Gastrocnemius medialis (tissue), 4 donors: ENCODE data around the gene MEGF8. TPM values are rescaled to one million over a fixed set of nuclear protein-coding genes. Genes with fewer than 3 reads are reported as not detected.

Source experiments
- ATAC-seq, 2 donors: fragments of 150-250 bp; one replicate each; pipeline ENCODE4 v1.9.1; 2016
- DNase-seq, 2 donors: peaks; one replicate each; pipeline ENCODE4 v3.0.0-alpha.2; 2019
- H3K27ac ChIP-seq, 4 donors: fragments of 200-600 bp; sonication (generic); 1 replicate in 1 of 4; 2 replicates in 3 of 4; pipeline ENCODE4 v1.5.1; 2016 to 2018; ENCODE audit warnings: mild to moderate bottlenecking in 2 of 4, moderate library complexity in 1 of 4
- H3K27me3 ChIP-seq, 3 donors: fragments of 200-600 bp; sonication (generic) in 2 of 3; 1 replicate in 1 of 3; 2 replicates in 2 of 3; pipeline versions ENCODE4 v1.5.1 to v1.6.0; 2016 to 2019; ENCODE audit warnings: mild to moderate bottlenecking in 1 of 3, moderate library complexity in 1 of 3
- H3K36me3 ChIP-seq, 2 donors: fragments of 200-600 bp; sonication (generic) in 1 of 2; one replicate each; pipeline ENCODE4 v1.5.1; 2017 to 2018
- H3K4me1 ChIP-seq, 2 donors: fragments of 200-600 bp; sonication (generic) in 1 of 2; one replicate each; pipeline ENCODE4 v1.5.1; 2016 to 2017; ENCODE audit warnings: mild to moderate bottlenecking in 2 of 2
- H3K4me3 ChIP-seq, 4 donors: fragments of 200-600 bp; sonication (generic) in 3 of 4; 1 replicate in 1 of 4; 2 replicates in 3 of 4; pipeline ENCODE4 v1.5.1; 2016 to 2019; ENCODE audit warnings: mild to moderate bottlenecking in 2 of 4
- H3K9me3 ChIP-seq, 3 donors: fragments of 200-600 bp; sonication (generic) in 2 of 3; 1 replicate in 1 of 3; 2 replicates in 2 of 3; pipeline ENCODE4 v1.5.1; 2016 to 2019
- POLR2A ChIP-seq, 2 donors: fragments of 450-650 bp; IDR thresholded peaks; one replicate each; pipeline ENCODE4 v1.6.1; 2017; ENCODE audit warnings: antibody characterized with exemption in 2 of 2, mild to moderate bottlenecking in 2 of 2, moderate library complexity in 2 of 2
- in situ Hi-C, 4 donors: fragments of 200-750 bp; cut with MboI; loops; one replicate each; pipeline versions ENCODE4 v1.15.0 to v1.8.0; 2017; ENCODE audit warnings: low sequenced_read_pairs in 4 of 4
- intact Hi-C: fragments of 100-400 bp; cut with DNase I; formaldehyde crosslinking; loops from one replicate; pipeline ENCODE4 v1.15.1; 2023; ENCODE audit warnings: low total_unique reads
- total RNA-seq, 4 donors: library from RNA; depleted of rRNA; stranded (reverse); fragments of >200 nt; gene quantifications; one replicate each; pipeline versions ENCODE4 v1.1.0 to v1.2.3, GENCODE V29; 2016
- TF ChIP-seq, protein P1 (sequence below), 5 experiments: fragments of 450-650 bp in 3 of 5; fragments of 200-600 bp in 2 of 5; sonication (generic) in 2 of 5; IDR thresholded peaks in 4 of 5; conservative IDR thresholded peaks in 1 of 5; 1 replicate in 4 of 5; 2 replicates in 1 of 5; pipeline ENCODE4 v1.5.1; 2016 to 2019; ENCODE audit warnings: antibody characterized with exemption in 5 of 5, mild to moderate bottlenecking in 3 of 5, moderate library complexity in 3 of 5

The MEGF8 gene
- total RNA-seq, 4 donors from 2014 or later = 7.3 to 12.3 (median 10.3) TPM

DNA sequence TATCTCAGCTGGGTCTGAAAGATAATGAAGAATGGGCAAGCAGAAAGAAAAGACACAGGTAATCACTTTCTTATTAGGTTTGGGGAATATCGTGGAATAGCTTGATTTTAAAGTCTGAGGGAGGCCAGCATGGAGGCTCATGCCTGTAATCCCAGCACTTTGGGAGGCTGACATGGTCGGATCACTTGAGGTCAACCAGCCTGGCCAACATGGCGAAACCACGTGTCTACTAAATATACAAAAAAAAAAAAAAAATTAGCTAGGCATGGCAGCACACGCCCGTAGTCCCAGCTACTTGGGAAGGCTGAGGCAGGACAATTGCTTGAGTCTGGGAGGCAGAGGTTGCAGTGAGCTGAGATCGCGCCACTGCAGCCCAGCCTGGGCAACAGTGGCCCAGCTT, 21.6 kb upstream of the MEGF8 start:
- Histone ChIP-seq H3K9me3 (no peaks in the 10 kb centered on the region), H3K27ac (no peak overlapping the region), H3K4me3 (no peak overlapping the region), H3K36me3 (no peaks in the 10 kb centered on the region), H3K4me1 (peaks cover 16 to 18% of the 10 kb centered on the region in 2 donors), H3K27me3 (no peaks in the 10 kb centered on the region)
- intact Hi-C loops (loop anchor here (5.0 kb wide), 1 partner anchor 172 kb away; the partner anchor contains the start of gene POU2F2), in situ Hi-C loops (loop anchor here in 1 of 4 donors (25.0 kb wide), 1 partner anchor 167 kb away; the partner anchor contains the start of gene POU2F2)
- DNase-seq (no peak), ATAC-seq (no peak)
- no peak for TF ChIP-seq POLR2A (IDR thresholded peaks at IDR 0.05)
- TF ChIP-seq, protein P1, sequence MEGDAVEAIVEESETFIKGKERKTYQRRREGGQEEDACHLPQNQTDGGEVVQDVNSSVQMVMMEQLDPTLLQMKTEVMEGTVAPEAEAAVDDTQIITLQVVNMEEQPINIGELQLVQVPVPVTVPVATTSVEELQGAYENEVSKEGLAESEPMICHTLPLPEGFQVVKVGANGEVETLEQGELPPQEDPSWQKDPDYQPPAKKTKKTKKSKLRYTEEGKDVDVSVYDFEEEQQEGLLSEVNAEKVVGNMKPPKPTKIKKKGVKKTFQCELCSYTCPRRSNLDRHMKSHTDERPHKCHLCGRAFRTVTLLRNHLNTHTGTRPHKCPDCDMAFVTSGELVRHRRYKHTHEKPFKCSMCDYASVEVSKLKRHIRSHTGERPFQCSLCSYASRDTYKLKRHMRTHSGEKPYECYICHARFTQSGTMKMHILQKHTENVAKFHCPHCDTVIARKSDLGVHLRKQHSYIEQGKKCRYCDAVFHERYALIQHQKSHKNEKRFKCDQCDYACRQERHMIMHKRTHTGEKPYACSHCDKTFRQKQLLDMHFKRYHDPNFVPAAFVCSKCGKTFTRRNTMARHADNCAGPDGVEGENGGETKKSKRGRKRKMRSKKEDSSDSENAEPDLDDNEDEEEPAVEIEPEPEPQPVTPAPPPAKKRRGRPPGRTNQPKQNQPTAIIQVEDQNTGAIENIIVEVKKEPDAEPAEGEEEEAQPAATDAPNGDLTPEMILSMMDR (IDR thresholded peaks at IDR 0.05 in 4 of 5, conservative IDR thresholded peaks at IDR 0.05 in 1 of 5) = no peak

DNA sequence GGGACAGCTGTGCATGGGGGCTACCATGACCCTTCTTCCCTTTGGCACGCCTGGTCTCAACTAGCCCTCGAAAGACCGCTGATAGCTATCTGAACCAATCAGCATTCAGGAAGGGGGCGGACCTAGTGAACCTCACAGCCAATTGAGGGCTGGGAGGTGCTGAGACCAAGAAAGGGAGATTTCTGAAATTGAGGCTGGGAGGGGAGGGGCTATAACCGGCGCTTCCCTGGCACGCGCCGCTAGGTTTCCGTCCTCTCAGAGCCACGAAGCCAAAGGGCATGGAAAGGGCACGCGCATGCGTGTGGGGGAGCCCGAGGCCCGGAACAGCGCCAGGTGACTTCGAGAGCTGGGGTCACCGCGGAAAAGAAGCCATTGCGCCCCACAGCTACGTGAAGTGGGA, 18.8 kb upstream of the MEGF8 start:
- in situ Hi-C loops (loop anchor here in 1 of 4 donors (25.0 kb wide), 1 partner anchor 169 kb away; the partner anchor contains the start of gene POU2F2), intact Hi-C loops (no loop called here)
- ATAC-seq (no peak), DNase-seq (no peak)
- no peak overlapping the region for H3K4me3 ChIP-seq
- no peak for TF ChIP-seq POLR2A (IDR thresholded peaks at IDR 0.05)
- TF ChIP-seq, protein P1 (IDR thresholded peaks at IDR 0.05 in 4 of 5, conservative IDR thresholded peaks at IDR 0.05 in 1 of 5) = no peak
- H3K27me3 ChIP-seq = peaks cover 0 to 3% (median 2%) of the 10 kb centered on the region in 3 donors
- H3K4me1 ChIP-seq = peaks cover 15 to 16% of the 10 kb centered on the region in 2 donors
- H3K27ac ChIP-seq = no peak overlapping the region
- no peaks in the 10 kb centered on the region for H3K36me3 ChIP-seq
- no peaks in the 10 kb centered on the region for H3K9me3 ChIP-seq

DNA sequence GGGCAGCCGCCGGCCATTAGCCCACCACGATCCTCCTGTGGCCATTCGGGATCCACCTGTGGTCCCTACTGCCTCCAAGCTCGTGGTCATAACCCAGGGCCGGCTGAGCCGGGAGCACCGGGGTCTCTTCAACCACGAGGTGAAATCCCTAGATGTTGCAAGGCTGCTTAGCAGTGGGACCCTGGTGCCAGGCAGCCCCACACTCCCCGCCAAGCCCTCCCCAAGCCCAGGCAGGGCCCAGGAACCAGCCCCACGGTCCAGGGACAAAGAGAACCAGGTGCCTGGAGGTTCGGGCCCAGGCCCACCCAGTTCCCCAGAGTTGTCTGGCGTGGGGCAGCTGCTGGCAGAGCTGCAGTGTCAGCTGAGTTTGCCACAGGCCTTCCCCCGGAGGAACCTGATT, 15.7 kb upstream of the MEGF8 start:
- in situ Hi-C loops = loop anchor here in 1 of 4 donors (25.0 kb wide), 1 partner anchor 172 kb away; the partner anchor contains the start of gene POU2F2
- ATAC-seq (no peak), DNase-seq (no peak)
- H3K36me3 ChIP-seq = no peaks in the 10 kb centered on the region
- no peak overlapping the region for H3K4me3 ChIP-seq
- peaks cover 0 to 18% (median 17%) of the 10 kb centered on the region in 3 donors for H3K27me3 ChIP-seq
- TF ChIP-seq, protein P1 (IDR thresholded peaks at IDR 0.05 in 4 of 5, conservative IDR thresholded peaks at IDR 0.05 in 1 of 5) = no peak
- no peak for TF ChIP-seq POLR2A (IDR thresholded peaks at IDR 0.05)
- H3K9me3 ChIP-seq = no peaks in the 10 kb centered on the region
- no peak overlapping the region for H3K27ac ChIP-seq
- intact Hi-C loops = no loop called here
- H3K4me1 ChIP-seq = peaks cover 3 to 7% of the 10 kb centered on the region in 2 donors

DNA sequence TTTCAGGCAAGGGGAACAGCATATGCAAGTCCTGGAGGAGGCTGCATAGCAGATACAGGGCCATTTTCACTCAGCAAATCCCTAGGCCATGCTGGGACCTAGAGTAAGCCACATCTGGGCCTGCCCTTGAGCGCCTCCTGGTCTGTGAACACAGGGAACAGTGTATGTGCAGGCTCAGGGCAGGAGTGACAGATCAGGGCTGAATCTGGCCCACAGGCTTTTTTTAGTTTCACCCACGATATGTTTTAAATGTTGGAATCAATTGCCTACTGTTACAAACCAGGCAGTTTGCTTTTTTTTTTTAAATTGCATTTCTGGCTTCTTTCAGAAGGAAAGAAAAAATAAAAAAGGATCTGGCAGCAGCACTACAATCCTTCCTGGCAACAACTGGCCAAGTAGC, 13.8 kb upstream of the MEGF8 start:
- DNase-seq (no peak), ATAC-seq (no peak)
- no peak overlapping the region for H3K27ac ChIP-seq
- H3K9me3 ChIP-seq = no peaks in the 10 kb centered on the region
- TF ChIP-seq, protein P1 (IDR thresholded peaks at IDR 0.05 in 4 of 5, conservative IDR thresholded peaks at IDR 0.05 in 1 of 5) = no peak
- TF ChIP-seq POLR2A (IDR thresholded peaks at IDR 0.05) = no peak
- peaks cover 0 to 18% (median 17%) of the 10 kb centered on the region in 3 donors for H3K27me3 ChIP-seq
- intact Hi-C loops = no loop called here
- H3K4me1 ChIP-seq = peaks cover 3 to 7% of the 10 kb centered on the region in 2 donors
- in situ Hi-C loops = loop anchor here in 1 of 4 donors (25.0 kb wide), 1 partner anchor 174 kb away; the partner anchor contains the start of gene POU2F2
- H3K36me3 ChIP-seq = no peaks in the 10 kb centered on the region
- H3K4me3 ChIP-seq = no peak overlapping the region
